GM08714 (cell line): ENCODE results near the gene SYNGR1.

Source experiments
- H3K4me3 ChIP-seq: fragments of 200-500 bp; sonication (Bioruptor generic); 2 replicates; pipeline ENCODE4 v1.5.1; 2014; ENCODE audit warnings: mild to moderate bottlenecking, low read length, inconsistent platforms
- ZNF274 ChIP-seq: IDR thresholded peaks from 2 replicates; pipeline ENCODE4 v1.6.1; 2012; ENCODE audit warnings: mild to moderate bottlenecking, low read depth, low read length

The SYNGR1 gene, protein sequence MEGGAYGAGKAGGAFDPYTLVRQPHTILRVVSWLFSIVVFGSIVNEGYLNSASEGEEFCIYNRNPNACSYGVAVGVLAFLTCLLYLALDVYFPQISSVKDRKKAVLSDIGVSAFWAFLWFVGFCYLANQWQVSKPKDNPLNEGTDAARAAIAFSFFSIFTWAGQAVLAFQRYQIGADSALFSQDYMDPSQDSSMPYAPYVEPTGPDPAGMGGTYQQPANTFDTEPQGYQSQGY

DNA sequence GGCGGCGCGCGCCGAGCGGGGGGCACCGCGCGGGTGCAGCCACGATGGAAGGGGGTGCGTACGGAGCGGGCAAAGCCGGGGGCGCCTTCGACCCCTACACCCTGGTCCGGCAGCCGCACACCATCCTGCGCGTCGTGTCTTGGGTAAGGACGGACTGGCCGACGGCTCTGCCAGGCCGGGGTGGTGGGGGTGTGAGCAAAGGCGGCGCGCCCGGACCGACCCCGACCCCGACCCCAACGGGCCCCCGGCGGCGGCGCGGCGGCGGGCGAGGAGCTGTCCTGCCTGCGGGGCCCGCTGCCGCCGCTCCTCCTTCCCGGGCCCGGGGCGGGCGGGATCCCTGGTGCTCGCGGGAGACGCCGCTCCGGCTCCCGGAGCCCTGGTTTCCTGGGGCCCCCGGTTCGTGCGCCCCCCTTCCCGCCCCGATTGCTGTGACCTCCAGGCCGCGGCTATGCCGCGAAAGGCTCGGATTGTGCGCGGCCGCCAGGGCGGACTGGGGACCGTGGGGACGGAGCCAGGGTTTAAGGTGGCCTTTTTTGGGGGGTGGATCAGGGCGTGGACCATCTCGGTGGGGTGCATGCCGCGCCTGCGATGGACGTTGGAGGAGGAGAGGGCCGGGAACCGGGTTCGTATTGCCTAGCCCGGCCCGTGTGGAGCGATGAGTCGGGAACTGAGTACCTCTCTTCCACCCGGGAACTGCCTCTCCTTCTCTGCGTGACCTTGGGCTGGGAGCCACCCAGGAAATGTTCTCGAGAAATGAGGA, at the start of gene SYNGR1:
Gene SYNGR1, plus strand, starts transcription at position 25 of the 760 bp plus-strand sequence. Its CDS starts 20 bp downstream, at position 45.
- peak within 1 kb of the TSS; percentile 53 for H3K4me3 ChIP-seq
- no peak for TF ChIP-seq ZNF274

DNA sequence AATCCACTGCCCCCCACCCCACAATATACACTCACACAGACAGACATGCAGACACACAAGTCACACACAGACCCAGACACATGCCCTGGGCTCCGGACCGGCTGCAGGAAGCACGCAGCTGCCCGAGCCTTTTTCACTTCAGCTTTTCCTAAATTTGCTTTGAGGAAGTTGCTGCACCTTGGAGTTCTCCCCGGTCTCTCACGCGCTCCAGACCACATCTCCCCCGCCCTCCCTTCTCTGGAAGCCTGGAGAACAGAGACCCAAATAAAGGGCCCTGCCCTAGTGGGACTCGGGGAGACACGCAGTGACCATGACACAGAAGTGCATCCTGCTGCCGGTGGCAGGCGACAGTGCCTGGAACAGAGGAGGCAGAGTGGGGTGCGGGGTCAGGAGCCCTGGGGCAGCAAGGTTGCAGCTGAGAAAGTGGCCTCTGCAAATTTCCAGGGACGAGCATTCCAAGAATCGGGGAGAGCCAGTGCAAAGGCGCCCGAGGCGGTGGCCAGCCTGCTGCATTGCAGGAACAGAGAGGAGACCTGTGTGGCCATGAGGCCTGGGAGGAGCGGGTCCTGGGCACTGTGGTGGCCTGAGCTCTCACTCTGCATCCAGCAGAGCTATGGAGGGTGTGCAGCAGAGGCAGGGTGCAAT, 49.5 kb upstream of the SYNGR1 start:
- TF ChIP-seq ZNF274 = no peak
- no peak overlapping the region for H3K4me3 ChIP-seq

DNA sequence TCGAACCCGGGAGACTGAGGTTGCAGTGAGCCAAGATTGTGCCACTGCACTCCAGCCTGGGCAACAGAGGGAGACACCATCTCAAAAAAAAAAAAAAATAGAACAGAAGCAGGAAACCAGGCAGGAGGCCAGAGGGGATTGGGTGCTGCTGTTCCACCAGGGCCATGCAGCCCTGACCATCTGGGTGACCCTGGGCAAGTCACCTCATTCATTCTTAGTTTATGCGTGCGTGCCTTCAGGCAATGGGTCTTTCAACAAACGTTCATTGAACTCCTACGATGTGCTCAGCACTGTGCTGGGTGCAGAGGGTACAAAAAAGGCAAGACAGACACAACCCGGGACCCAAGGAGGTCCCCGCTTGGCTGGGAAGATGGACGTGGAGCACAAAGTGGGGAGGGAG, 48.7 kb upstream of the SYNGR1 start:
- no peak for TF ChIP-seq ZNF274
- no peak overlapping the region for H3K4me3 ChIP-seq

DNA sequence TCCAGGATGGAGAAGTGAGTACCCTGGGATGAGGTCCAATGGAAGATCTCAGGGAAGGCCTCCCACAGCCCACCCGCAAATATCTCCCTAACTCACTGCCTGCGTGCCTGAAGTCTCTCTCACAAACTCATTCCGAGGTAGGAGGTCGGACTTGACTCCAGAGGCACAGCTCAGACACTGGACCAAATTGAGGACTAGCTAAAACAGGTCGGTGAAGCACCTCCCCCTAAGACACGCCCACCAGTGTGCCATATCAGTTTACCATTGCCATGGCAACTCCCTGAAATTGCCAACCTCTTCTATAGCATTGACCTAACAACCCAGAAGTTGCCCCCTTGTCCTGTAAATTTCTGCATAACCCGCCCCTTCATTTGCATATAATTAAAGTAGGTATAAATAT, 47.9 kb upstream of the SYNGR1 start:
- TF ChIP-seq ZNF274 = no peak
- H3K4me3 ChIP-seq = no peak overlapping the region

GRCh38 chr22:39302431-39302960, 47.3 kb upstream of the SYNGR1 start:
- no peak overlapping the region for H3K4me3 ChIP-seq
- TF ChIP-seq ZNF274 = no peak

DNA sequence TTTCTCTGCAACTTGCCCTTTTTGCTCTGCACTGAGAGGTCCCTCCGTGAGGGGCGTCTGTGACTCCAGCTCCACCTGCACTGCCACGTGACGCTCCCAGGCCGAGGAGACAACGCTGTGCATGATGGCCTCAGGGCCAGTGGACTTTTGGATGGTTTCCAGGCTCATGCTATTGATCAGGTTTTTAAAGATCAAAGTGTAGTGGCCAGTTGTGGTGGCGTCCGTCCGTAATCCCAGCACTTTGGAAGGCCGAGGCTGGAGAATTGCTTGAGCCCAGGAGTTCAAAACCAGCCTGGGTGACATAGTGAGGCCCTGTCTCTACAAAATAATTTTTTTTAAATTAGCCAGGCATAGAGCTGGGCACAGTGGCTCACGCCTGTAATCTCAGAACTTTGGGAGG, 46.4 kb upstream of the SYNGR1 start:
- no peak overlapping the region for H3K4me3 ChIP-seq
- TF ChIP-seq ZNF274 = no peak

GRCh38 chr22:39303892-39304671, 45.7 kb upstream of the SYNGR1 start:
- H3K4me3 ChIP-seq = no peak overlapping the region
- TF ChIP-seq ZNF274 = no peak

- no peak for TF ChIP-seq ZNF274
These were observed 43.1 kb upstream of the SYNGR1 start for GRCh38 chr22:39306456-39307361.

DNA sequence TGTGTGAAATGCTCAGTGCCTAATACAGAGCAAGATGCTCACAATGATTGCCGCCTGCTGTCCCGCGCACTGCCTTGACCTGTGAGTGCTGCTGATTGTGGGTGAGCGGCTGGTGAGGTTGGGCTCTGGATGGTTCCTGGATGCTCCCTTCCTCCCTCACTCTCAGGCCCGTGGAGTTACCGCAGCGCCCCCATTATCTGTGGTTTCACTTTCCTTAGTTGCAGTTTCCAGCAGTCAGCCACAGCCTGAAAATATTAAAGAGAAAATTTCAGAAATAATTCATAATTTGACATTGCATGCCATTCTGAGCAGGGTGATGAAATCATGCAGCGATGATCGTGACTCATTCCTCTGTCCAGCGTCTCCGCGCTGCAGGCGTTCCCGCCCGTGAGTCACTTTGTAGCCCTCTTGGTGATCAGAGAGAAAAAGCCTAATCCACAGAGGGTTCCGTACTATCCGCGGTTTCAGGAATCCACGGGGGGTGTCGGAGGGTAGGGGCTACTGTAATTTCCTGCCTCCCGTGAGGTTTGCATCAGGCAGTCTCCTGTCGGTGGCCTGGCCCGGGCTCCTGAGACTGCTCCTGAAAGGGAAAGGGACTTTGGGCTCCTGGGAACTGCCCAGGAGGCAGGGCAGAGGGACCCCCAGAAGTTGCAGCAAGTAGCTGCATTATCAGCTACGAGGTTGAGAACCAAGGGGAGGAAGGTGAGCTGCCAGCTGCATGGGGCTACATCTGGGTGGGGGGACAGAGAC, 41.0 kb upstream of the SYNGR1 start:
- no peak overlapping the region for H3K4me3 ChIP-seq
- no peak for TF ChIP-seq ZNF274

More at GRCh38 chr22:39306456-39307361, 43.1 kb upstream of the SYNGR1 start:
- no peak overlapping the region for H3K4me3 ChIP-seq

DNA sequence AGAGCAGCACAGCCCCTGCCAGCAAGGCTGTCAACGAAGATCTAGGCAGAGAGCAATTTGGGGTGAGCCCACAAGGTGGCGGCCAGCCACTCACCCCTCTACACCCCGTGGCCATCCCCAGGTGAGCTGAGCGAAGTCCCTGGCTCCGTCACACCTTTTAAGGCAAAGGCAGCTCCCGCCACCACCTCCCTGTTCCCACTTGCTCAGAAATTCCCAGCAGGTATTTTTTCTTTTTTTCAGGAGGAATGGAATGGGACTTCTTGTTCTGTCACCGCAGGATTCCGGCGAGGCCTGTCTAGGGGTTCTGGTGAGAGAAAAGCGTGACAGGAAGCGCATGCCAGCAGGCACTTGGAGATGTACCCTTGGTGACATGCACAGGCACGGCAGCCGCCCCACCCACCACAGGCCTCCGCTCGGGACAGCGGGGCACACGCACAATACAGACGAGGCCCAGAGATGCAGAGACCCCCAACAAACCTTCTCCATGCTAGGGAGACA, 40.4 kb upstream of the SYNGR1 start:
- H3K4me3 ChIP-seq = no peak overlapping the region
- TF ChIP-seq ZNF274 = no peak

GRCh38 chr22:39309881-39310714, 39.7 kb upstream of the SYNGR1 start:
- H3K4me3 ChIP-seq = no peak overlapping the region
- TF ChIP-seq ZNF274 = no peak
